ENCODE data around the gene UCHL3. TPM values are rescaled to one million over a fixed set of nuclear protein-coding genes. Genes with fewer than 3 reads are reported as not detected.

Gene UCHL3
- total and polyA plus RNA-seq, 2 of the 4 experiments (the other 2 are of a cell fraction), result 63.8 to 68.3 TPM

- TF ChIP-seq RAD21 (IDR thresholded peaks at IDR 0.05; ENCODE audit: low read length) (no peak), RFX5 (IDR thresholded peaks at IDR 0.05; ENCODE audit: low read depth, low read length) (no peak)
- Histone ChIP-seq H3K27me3 (ENCODE audit: control insufficient read depth, insufficient read depth, low read length) (no peaks in the 10 kb centered on the region), H3K36me3 (ENCODE audit: control insufficient read depth, insufficient read depth, low read length) (peaks cover 9% of the 10 kb centered on the region), H3K9me3 (ENCODE audit: control insufficient read depth, insufficient read depth, low read length) (no peaks in the 10 kb centered on the region), H4K91ac (ENCODE audit: insufficient read depth, low read depth, low read length) (no peak overlapping the region), H3K9ac (ENCODE audit: low read depth, low read length) (no peak overlapping the region), H3K79me1 (ENCODE audit: low read depth in 1 of 2, low read length in 2 of 2) (peaks cover 5 to 54% of the 10 kb centered on the region in 2 experiments; a peak in 3 of 4 replicates), H3K18ac (ENCODE audit: low read depth, low read length) (no peak overlapping the region), H2AK5ac (ENCODE audit: low read depth, low read length) (no peak overlapping the region), H2AK9ac (replicated peaks; ENCODE audit: low read depth, low read length, poor library complexity) (no peak overlapping the region), H2BK120ac (ENCODE audit: low read depth, low read length) (no peak overlapping the region), H4K8ac (ENCODE audit: low read depth in 2 of 2, low read length in 2 of 2) (no peak overlapping the region), H3K23ac (ENCODE audit: low read depth, low read length) (peak overlapping the region; percentile 22), H2BK20ac (ENCODE audit: low read depth, low read length) (no peak overlapping the region), H3K4me2 (ENCODE audit: low read depth, low read length) (no peak overlapping the region), H2AFZ (replicated peaks; ENCODE audit: low read length, poor library complexity) (no peak overlapping the region), H3K4me1 (ENCODE audit: control insufficient read depth, insufficient read depth, low read length) (peaks cover 23% of the 10 kb centered on the region), H4K5ac (ENCODE audit: low read depth, low read length) (no peak overlapping the region), H4K20me1 (ENCODE audit: insufficient read depth, low read length) (peaks cover 94% of the 10 kb centered on the region), H2BK5ac (ENCODE audit: low read depth, low read length, poor library complexity, severe bottlenecking) (peak overlapping the region; percentile 52), H3K4ac (ENCODE audit: low read depth, low read length) (no peak overlapping the region), H3K56ac (ENCODE audit: extremely low read depth, insufficient read depth, low read length) (no peak overlapping the region), H3K14ac (replicated peaks; ENCODE audit: low read depth, low read length) (no peak overlapping the region; the same call in 1 of the 2 replicates), H3K9me1 (ENCODE audit: insufficient read depth, low read length) (peaks cover 28% of the 10 kb centered on the region), H3K27ac (ENCODE audit: insufficient read depth, low read length) (no peak overlapping the region), H2BK15ac (ENCODE audit: low read depth, low read length) (no peak overlapping the region), H3K4me3 (ENCODE audit: insufficient read depth, low read depth, low read length) (no peak overlapping the region)
- intact Hi-C loops (cut with micrococcal nuclease) (no loop called here), in situ Hi-C loops (cut with MboI; ENCODE audit: low sequenced_read_pairs) (no loop called here), dilution Hi-C loops (cut with HindIII; ENCODE audit: low sequenced_read_pairs, unreplicated experiment) (no loop called here)
- no TSS peak for BruUV-seq (replicated peaks)
- ATAC-seq (ENCODE audit: low read depth), result no peak
- POLR2A ChIA-PET (ENCODE audit: unreplicated experiment), result no interaction called here
- CTCF ChIA-PET, result interaction anchor here (0.6 kb wide), 1 partner anchor 15 kb away, joined by 3 read pairs; no protein-coding TSS in a partner anchor
- no CpG with 5 or more reads among the region's 1 CpG for WGBS, 2 experiments (ENCODE audit: extremely low coverage in 2 of 2, insufficient read length in 1 of 2)
- no peak for DNase-seq
These were observed 93.6 kb downstream of the UCHL3 start for GRCh38 chr13:75643182-75643581.
